A673 (cell line): ENCODE results near the gene AGA.

Experiments
- EZH2 ChIP-seq: fragments of 200-600 bp; sonication (generic); IDR thresholded peaks from 2 replicates; pipeline ENCODE4 v1.6.1; 2017; ENCODE audit warnings: borderline replicate concordance, low read depth, mild to moderate bottlenecking, mixed read lengths, antibody characterized with exemption, low read length; ENCODE audit not compliant: poor library complexity, severe bottlenecking
- TF ChIP-seq, protein P1 (sequence below): fragments of 300-800, 200-600 bp; sonication (generic); conservative IDR thresholded peaks from 2 replicates; pipeline ENCODE4 v1.5.1; 2017; ENCODE audit warnings: low read depth, mild to moderate bottlenecking, antibody characterized with exemption, low read length, moderate library complexity, mixed read lengths

DNA sequence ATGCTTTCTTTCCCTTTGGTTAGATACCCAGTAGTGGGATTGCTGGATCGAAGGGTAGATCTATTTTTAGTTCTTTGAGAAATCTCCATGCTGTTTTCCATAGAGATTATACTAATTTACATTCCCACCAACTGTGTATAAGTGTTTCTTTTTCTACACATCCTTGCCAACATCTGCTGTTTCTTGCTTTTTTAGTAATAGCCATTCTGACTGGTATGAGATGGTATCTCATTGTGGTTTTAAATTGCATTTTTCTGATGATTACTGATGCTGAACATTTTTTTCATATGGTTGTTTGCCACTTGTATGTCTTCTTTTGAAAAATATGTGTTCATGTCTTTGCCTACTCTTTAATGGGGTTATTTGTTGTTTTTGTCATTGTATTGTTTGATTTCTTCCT, 6.6 kb upstream of the AGA start:
- TF ChIP-seq, protein P1, sequence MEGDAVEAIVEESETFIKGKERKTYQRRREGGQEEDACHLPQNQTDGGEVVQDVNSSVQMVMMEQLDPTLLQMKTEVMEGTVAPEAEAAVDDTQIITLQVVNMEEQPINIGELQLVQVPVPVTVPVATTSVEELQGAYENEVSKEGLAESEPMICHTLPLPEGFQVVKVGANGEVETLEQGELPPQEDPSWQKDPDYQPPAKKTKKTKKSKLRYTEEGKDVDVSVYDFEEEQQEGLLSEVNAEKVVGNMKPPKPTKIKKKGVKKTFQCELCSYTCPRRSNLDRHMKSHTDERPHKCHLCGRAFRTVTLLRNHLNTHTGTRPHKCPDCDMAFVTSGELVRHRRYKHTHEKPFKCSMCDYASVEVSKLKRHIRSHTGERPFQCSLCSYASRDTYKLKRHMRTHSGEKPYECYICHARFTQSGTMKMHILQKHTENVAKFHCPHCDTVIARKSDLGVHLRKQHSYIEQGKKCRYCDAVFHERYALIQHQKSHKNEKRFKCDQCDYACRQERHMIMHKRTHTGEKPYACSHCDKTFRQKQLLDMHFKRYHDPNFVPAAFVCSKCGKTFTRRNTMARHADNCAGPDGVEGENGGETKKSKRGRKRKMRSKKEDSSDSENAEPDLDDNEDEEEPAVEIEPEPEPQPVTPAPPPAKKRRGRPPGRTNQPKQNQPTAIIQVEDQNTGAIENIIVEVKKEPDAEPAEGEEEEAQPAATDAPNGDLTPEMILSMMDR: no peak
- TF ChIP-seq EZH2: no peak
